Brain pericyte (primary cell): ENCODE measurements around the gene APOE.

Experiments
- DNase-seq: peaks from one replicate; pipeline ENCODE4 v3.0.0-alpha.2; 2012; ENCODE audit warnings: low read depth, low spot score

APOE gene

DNA sequence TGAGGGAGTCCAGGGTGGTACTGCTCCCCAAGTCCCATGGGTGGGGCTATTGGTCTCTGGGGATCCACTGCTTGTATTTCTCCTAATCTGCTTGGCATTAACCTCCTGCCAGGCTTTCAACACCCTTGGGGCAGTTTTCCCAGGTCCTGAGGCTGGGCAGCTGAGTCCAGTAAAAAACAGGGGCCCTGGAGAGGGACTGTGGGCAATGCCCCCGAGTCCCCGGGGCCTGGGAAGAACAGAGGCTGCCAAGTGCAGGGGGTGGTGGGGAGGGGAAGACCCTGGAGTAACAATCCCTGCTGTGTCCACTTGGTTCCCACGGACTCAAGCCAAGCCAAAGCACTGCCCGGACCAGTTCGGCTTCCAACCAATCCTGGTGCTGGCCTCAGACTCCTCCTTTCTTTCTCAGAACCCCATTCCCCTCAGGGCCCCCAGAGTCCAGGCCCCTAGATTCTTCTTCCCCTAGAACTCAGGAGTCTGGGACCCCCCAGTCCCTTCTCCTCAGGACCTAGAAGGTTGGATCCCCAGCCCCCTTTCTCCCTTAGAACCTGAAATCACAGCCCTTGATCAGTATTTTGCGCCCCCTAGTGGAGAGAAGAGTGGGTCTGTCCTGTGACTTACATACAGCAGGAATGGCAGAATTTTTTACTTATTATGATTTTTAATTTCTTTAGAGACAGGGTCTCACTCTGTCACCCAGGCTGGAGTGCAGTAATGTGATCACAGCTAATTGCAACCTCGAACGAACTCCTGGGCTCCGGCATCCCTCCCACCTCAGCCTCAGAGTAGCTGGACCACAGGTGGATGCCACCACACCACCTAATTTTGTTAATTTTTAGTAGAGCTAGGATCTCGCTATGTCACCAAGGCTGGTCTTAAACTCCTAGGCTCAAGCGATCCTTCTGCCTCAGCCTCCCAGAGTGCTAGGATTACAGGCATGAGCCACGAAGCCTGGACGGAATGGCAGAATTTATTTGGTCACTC, 45.9 kb downstream of the APOE start:
- DNase-seq = peak; percentile 78

DNA sequence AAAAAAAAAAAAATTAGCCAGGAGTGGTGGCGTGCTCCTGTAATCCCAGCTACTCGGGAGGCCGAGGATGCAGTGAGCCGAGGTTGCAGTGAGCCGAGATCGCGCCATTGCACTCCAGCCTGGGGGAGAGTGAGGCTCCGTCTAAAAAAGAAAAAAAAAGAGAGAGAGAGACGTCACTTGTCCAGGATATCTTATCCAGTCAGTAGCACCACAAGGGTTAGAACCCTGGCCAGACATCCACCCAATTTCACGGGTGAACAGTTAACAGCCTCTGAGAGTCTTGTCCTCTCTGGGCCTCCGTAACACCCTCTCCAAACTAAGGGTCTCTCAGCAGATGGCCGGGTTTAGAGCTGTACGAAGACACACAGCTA, 48.7 kb downstream of the APOE start:
- DNase-seq = no peak

DNA sequence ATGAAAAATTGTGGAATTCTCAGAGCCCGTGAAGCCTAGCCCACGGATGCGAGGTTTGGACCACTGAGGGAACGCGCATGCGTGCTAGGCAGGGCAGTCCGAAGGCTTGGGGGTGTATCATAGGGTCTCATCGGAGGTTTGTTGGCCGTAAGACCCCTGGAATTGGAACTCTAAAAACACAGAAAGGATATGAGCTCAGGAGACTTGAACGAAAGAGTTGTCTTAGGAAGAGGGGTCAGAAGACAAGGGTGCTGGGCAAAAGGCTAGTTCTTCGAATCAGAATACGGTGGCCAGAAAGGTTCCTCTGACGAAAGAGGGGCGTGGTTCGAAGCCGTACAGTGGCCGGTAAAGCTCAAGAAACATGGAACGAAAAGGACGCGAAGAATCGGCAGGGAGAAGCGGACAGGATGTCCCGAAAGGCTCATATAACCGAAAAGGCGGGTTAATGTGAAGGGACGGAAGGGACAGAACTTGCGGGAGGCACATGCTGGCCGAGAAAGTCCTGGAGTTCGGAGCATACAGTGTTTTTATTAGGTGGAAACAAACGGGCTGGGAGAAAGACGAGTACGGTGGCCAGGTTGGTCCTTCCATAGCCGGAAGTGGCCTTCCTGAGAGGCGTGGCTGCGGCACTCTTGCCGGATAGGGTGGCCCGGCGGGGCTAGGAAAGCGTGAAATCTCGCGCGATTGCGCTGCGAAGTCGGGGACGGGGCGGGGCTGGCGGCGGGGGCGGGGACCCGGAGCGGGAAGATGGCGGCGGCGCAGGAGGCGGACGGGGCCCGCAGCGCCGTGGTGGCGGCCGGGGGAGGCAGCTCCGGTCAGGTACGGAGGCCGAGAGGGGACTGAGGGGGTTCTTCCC, 49.3 kb downstream of the APOE start, which contains the start of gene CLPTM1:
Gene CLPTM1, plus strand, starts transcription at position 732 of the 856 bp plus-strand sequence. Its CDS starts 16 bp downstream, at position 748.
- DNase-seq = peak; percentile 92

DNA sequence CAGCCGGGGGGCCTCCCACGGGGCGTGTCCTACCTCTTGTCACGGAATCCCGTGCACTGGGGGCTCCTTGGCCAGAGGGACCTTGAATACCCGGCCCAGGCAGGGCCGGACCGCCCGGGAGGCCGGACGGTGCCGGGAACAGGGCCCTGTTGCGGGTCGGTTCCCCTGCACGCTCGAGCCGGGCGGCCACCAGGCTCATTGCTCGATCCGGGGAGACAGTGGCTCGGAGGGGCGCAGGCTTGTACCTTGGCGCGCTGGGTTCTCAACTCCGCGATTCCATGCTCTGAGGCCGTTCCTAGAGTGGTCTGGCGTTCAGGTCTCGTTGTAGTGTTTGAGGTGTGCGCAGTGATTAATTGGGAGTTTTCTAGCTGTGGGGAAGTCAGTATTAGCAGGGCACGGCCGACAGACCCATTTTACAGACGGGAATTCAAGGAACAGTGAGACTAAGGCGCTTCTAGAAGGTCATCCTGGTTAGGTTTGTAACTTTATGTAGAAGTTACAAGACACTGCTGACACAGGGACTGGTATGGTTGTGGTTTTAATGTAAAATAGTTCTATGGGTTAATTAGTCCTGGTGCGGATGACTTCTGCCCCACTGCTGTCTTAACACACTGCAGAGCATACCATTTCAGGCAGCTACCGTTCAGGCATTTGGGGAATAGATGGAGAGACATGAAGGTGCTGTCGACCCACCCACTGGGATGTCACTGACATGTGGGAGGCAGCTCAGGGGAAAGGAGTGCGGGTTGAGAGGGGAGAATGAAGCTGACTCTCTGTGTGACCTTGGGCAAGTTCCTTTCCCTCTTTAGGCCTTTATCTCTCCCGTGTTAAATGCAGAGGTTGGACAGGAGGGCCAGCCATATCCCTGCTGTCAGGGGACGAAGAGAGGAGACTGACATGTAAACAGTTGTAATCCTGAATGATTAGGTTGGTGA, 50.2 kb downstream of the APOE start:
- no peak for DNase-seq

DNA sequence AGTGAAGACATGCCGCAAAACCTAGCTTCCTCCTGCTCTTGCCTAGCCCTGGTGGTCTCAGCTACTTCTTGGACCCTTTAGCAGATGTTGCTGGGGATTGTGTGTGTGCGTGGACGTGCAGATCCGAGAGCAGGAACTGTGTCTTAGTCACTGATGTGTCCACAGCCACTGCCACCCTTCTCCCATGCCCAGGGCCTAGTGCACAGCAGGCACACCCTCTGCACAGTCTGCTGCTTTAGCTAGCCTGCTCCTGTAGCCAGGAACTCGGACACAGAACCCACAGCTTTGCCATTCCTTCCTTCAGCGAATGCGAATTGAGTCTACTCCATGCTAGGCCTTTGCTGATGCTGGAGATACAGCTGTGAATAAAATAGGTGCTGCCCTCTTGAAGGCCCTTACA, 51.9 kb downstream of the APOE start:
- no peak for DNase-seq

DNA sequence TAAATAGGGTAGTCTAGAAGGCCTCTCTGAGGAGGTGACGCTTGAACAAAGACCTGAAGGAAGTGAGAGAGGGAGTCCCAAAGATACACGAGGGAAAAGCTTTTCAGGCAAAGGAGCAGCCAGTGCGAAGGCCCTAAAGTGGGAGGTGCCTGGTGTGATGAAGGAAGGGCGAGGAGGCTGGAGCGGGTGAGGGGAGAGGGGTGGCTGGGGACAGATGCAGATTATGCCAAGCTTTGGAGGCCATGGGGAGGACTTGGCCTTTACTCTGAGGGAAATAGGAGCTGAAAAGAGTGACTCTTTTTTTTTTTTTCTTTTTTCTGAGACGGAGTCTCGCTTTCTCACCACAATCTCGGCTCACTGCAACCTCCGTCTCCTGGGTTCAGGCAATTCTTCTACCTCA, 52.5 kb downstream of the APOE start:
- no peak for DNase-seq
